CD4-positive, alpha-beta T cell (primary cell): ENCODE measurements around the gene GFPT2. TPM values are rescaled to one million over a fixed set of nuclear protein-coding genes. Genes with fewer than 3 reads are reported as not detected.

Source experiments
- ATAC-seq: fragments of 200-7000 bp; cut with Tn5 transposase; one replicate; pipeline ENCODE4 v1.10.0; 2022; ENCODE audit warnings: mild to moderate bottlenecking; ENCODE audit not compliant: poor library complexity
- CTCF ChIA-PET: fragments of 350-600 bp; sonication (Branson Sonifier 250); formaldehyde crosslinking; loops from one replicate; lab custom pipeline; 2021; ENCODE audit warnings: antibody characterized with exemption, inconsistent platforms; lab: Charles Lee
- POLR2A ChIA-PET: fragments of 350-600 bp; sonication (Branson Sonifier 250); formaldehyde crosslinking; loops from one replicate; lab custom pipeline; 2021; ENCODE audit warnings: antibody characterized with exemption, inconsistent platforms; lab: Charles Lee
- DNase-seq, 14 experiments: peaks; one replicate each; pipeline ENCODE4 v3.0.0-alpha.2; 2013 to 2020; ENCODE audit warnings: mixed read lengths in 2 of 14
- H3K27ac ChIP-seq, 2 donors: one replicate each; pipeline versions ENCODE4 v1.5.1 to v1.7.0; 2013; ENCODE audit warnings: low read length in 2 of 2, low read depth in 1 of 2, mild to moderate bottlenecking in 1 of 2
- H3K27me3 ChIP-seq, 2 experiments: 1 replicate in 1 of 2; 2 replicates in 1 of 2; pipeline versions ENCODE4 v1.6.1 to v1.7.0; 2013; ENCODE audit warnings: low read length in 2 of 2, control low read depth in 1 of 2, mild to moderate bottlenecking in 1 of 2, moderate library complexity in 1 of 2; ENCODE audit not compliant: insufficient read depth in 2 of 2, control insufficient read depth in 1 of 2
- H3K36me3 ChIP-seq: one replicate; pipeline ENCODE4 v1.6.1; 2013; ENCODE audit warnings: low read length, control low read depth; ENCODE audit not compliant: insufficient read depth
- H3K4me1 ChIP-seq: one replicate; pipeline ENCODE4 v1.6.1; 2013; ENCODE audit warnings: low read length, control low read depth; ENCODE audit not compliant: insufficient read depth
- H3K4me3 ChIP-seq: one replicate; pipeline ENCODE4 v1.5.1; 2013; ENCODE audit warnings: mild to moderate bottlenecking, low read length, moderate library complexity
- H3K9me3 ChIP-seq, 2 experiments: 1 replicate in 1 of 2; 2 replicates in 1 of 2; pipeline versions ENCODE4 v1.6.1 to v1.7.0; 2013; ENCODE audit warnings: low read length in 2 of 2, mild to moderate bottlenecking in 2 of 2, control low read depth in 1 of 2, moderate library complexity in 1 of 2; ENCODE audit not compliant: control insufficient read depth in 1 of 2, insufficient read depth in 1 of 2
- H3K27ac Mint-ChIP-seq: one replicate; pipeline ENCODE4 v1.8.0; 2020; ENCODE audit warnings: mixed read lengths
- H3K27me3 Mint-ChIP-seq: one replicate; pipeline ENCODE4 v1.8.0; 2021; ENCODE audit warnings: mixed read lengths
- H3K36me3 Mint-ChIP-seq: one replicate; pipeline ENCODE4 v1.8.0; 2021; ENCODE audit warnings: low read depth, mixed read lengths
- H3K4me1 Mint-ChIP-seq: one replicate; pipeline ENCODE4 v1.8.0; 2021; ENCODE audit warnings: low read depth, mixed read lengths
- H3K4me3 Mint-ChIP-seq: one replicate; pipeline ENCODE4 v1.8.0; 2020; ENCODE audit warnings: mild to moderate bottlenecking, mixed read lengths
- H3K9me3 Mint-ChIP-seq: one replicate; pipeline ENCODE4 v1.8.0; 2020; ENCODE audit warnings: mixed read lengths
- CTCF ChIP-seq: fragments of 200-600 bp; IDR thresholded peaks from one replicate; pipeline ENCODE4 v1.8.0; 2022; ENCODE audit warnings: antibody characterized with exemption, mild to moderate bottlenecking
- intact Hi-C, 2 experiments: fragments of 100-400 bp; cut with DNase I in 1 of 2; cut with micrococcal nuclease in 1 of 2; formaldehyde crosslinking; loops; one replicate each; pipeline versions ENCODE4 v1.15.1 to v1.9.0; 2023 to 2025; cut with DNase I, micrococcal nuclease
- total RNA-seq, 174 experiments: library from RNA in 2 of 174; stranded (reverse) in 2 of 174; gene quantifications; one replicate each; pipeline ENCODE4 v1.2.3 and lab custom pipeline; 2021 to 2026

The GFPT2 gene
- total RNA-seq, 2 experiments from 2014 or later: 1.1 to 1.5 TPM

GRCh38 chr5:180315762-180316212, 37.3 kb downstream of the GFPT2 start:
- H3K27me3 ChIP-seq: no peaks in the 10 kb centered on the region
- H3K4me1 ChIP-seq: no peaks in the 10 kb centered on the region
- CTCF ChIA-PET: interaction anchor here (0.6 to 3.6 kb wide), 14 partner anchors 8 to 114 kb away, joined by 3 to 93 read pairs (median 5); partner anchors contain the start of genes MAPK9 and RASGEF1C
- Mint-ChIP-seq H3K27ac (no peak overlapping the region), H3K4me3 (no peak overlapping the region), H3K4me1 (peaks cover 6% of the 10 kb centered on the region), H3K36me3 (no peaks in the 10 kb centered on the region), H3K9me3 (no peaks in the 10 kb centered on the region), H3K27me3 (peaks cover 4% of the 10 kb centered on the region)
- no peaks in the 10 kb centered on the region for H3K36me3 ChIP-seq
- peak; percentile 98 for TF ChIP-seq CTCF
- POLR2A ChIA-PET: interaction anchor here (0.5 to 3.2 kb wide), 2 partner anchors 22 to 531 kb away, joined by 3 to 29 read pairs; partner anchors contain the start of gene MAPK9
- DNase-seq (peak; percentile 62 to 84 (median 72)), ATAC-seq (peak; percentile 86)
- no peak overlapping the region for H3K4me3 ChIP-seq
- no peaks in the 10 kb centered on the region for H3K9me3 ChIP-seq
- no peak overlapping the region for H3K27ac ChIP-seq
- intact Hi-C loops: loop anchor here (1.0 to 5.0 kb wide), 2 partner anchors 22 to 188 kb away; no protein-coding TSS in a partner anchor

GRCh38 chr5:180313677-180314505, 39.2 kb downstream of the GFPT2 start:
- Mint-ChIP-seq H3K9me3 (no peaks in the 10 kb centered on the region), H3K36me3 (no peaks in the 10 kb centered on the region), H3K27me3 (peaks cover 4% of the 10 kb centered on the region), H3K27ac (peak overlapping the region; percentile 36), H3K4me1 (peaks cover 6% of the 10 kb centered on the region), H3K4me3 (peak overlapping the region; percentile 76)
- ChIA-PET POLR2A (interaction anchor here (3.2 kb wide), 1 partner anchor 20 kb away, joined by 29 read pairs; the partner anchor contains the start of gene MAPK9), CTCF (interaction anchor here (1.1 to 3.6 kb wide), 3 partner anchors 15 to 21 kb away, joined by 5 to 93 read pairs (median 6); partner anchors contain the start of gene MAPK9)
- no peak overlapping the region for H3K27ac ChIP-seq
- peak in 9 of 14 experiments; percentile 8 to 71 (median 41) for DNase-seq
- H3K9me3 ChIP-seq: no peaks in the 10 kb centered on the region
- no peak for TF ChIP-seq CTCF
- H3K4me1 ChIP-seq: no peaks in the 10 kb centered on the region
- H3K36me3 ChIP-seq: no peaks in the 10 kb centered on the region
- intact Hi-C loops: no loop called here
- no peaks in the 10 kb centered on the region for H3K27me3 ChIP-seq
- H3K4me3 ChIP-seq: no peak overlapping the region
- ATAC-seq: peak; percentile 79

GRCh38 chr5:180311216-180311615, 41.9 kb downstream of the GFPT2 start:
- no peak overlapping the region for H3K27ac Mint-ChIP-seq
- TF ChIP-seq CTCF: no peak
- no peaks in the 10 kb centered on the region for H3K27me3 ChIP-seq
- no peaks in the 10 kb centered on the region for H3K9me3 Mint-ChIP-seq
- ChIA-PET POLR2A (no interaction called here), CTCF (no interaction called here)
- H3K27ac ChIP-seq: no peak overlapping the region
- H3K36me3 Mint-ChIP-seq: no peaks in the 10 kb centered on the region
- no peak overlapping the region for H3K4me3 ChIP-seq
- H3K4me3 Mint-ChIP-seq: peak overlapping the region; percentile 76
- no peak for ATAC-seq
- H3K4me1 Mint-ChIP-seq: peaks cover 6% of the 10 kb centered on the region
- H3K27me3 Mint-ChIP-seq: no peaks in the 10 kb centered on the region
- H3K9me3 ChIP-seq: no peaks in the 10 kb centered on the region
- H3K4me1 ChIP-seq: no peaks in the 10 kb centered on the region
- H3K36me3 ChIP-seq: no peaks in the 10 kb centered on the region
- intact Hi-C loops: no loop called here
- no peak for DNase-seq
